Activated CD8-positive, alpha-beta memory T cell treated with anti-CD3 and anti-CD28 coated beads, Interleukin-2, amount 50 U/mL, for 4 hours (primary cell): ENCODE measurements around the gene DCK.
A peak's percentile ranks its signal among the peaks of the same experiment; 100 is the strongest.
"Not testable (repeated sequence)": the region's sequence is repeated elsewhere in the genome, so short reads cannot be mapped to it uniquely, and the experiment has no call there.

ENCODE experiments used
- DNase-seq: peaks from one replicate; pipeline ENCODE4 v3.0.0-alpha.2; 2020

The DCK gene

DNA sequence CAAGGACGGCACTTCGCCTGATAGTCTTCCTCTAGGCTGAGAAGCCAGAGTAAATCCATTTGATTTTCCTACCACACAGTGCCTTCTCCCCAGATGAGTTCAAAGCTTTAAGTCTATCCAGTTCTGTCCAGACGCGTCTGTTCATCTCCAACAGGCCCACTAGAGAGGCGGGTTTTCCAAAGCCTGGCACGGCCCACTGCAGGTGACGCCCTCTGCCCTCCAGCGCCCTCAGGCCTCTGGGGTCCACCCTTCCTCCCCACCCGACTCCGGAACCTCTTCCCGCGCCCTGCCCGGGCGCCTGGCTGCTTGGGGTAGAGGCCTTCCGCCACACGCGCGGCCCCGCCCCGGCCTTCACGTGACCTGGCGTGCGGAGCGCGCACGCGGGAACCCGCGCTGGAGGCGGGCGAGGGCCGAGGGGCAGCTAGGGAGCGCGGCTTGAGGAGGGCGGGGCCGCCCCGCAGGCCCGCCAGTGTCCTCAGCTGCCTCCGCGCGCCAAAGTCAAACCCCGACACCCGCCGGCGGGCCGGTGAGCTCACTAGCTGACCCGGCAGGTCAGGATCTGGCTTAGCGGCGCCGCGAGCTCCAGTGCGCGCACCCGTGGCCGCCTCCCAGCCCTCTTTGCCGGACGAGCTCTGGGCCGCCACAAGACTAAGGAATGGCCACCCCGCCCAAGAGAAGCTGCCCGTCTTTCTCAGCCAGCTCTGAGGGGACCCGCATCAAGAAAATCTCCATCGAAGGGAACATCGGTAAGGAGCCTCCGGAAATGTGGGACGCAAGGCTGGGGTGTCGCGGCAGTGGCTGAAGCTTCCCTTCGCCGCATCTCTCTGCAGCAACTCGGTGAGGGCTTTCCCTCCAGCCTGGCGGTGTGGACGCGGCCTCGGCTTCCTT is at the start of gene DCK:
TSS of gene DCK (plus strand) at position 469 of the 888 bp plus-strand sequence. CDS start at position 656, 187 bp downstream.
- DNase-seq: peak; percentile 84

DNA sequence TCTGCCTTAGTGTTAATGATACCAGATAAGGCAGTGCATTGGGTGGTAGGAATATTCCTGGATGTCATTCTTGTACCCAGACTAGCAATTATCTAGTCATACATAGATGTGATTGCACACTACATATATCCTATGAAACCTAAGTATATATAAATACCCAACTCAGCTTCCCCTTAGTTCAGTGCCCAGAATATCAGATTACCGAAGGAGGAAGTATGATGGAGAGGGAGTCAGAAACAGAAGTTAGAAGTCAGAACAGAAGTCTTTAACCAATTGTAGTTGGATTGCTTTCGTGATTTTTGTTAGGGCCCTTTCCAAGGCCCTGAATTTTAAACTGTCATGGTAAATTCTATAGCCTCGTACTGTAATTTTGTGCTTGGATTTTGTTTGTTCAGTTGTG is 48.4 kb upstream of the DCK start:
- DNase-seq: no peak

DNA sequence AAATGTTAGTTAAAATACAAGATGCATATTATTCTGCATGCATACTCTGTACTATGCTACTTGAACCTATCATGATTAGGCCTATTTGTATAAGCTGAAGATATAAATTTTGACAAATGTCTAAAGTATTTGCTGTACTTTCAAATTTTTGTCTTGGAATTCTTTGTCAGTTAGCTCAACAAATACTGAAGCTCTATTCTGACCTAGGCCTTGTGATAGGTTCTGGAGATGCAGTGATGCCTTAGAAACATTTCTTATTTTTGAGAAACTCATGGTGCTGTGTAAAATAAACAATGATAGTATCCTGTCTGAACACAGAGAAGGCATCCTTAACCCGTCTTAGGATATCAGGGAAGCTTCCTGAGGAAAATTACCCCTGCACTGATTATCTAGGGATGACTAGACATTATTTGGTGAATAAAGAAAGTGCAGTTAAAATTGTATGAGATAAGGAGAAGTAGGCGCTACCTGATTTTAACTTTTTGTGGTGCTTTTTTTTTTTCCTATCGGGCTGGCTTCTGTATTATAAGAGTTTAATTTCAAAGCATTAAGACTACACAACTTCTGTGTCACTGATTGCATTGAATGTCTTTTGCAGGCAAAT is 47.9 kb upstream of the DCK start:
- no peak for DNase-seq

DNA sequence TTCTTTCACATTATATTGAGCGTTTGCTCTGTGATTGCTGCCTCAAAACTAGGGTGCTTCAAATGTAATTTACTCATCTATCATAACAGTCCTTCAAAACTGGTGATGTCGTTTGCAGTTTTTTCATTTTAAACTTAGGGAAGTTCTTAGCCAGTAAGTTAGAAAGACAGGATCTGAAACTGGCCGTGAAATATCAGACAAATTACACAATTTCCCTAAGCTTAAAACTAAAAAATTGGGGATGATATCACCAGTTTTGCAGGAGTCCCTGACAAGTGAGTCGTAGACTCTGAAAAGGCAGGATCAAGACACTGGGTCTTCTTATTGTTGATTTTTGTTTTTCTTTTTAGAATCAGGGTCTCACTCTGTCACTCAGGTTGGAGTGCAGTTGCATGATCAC is 46.5 kb upstream of the DCK start:
- no peak for DNase-seq

DNA sequence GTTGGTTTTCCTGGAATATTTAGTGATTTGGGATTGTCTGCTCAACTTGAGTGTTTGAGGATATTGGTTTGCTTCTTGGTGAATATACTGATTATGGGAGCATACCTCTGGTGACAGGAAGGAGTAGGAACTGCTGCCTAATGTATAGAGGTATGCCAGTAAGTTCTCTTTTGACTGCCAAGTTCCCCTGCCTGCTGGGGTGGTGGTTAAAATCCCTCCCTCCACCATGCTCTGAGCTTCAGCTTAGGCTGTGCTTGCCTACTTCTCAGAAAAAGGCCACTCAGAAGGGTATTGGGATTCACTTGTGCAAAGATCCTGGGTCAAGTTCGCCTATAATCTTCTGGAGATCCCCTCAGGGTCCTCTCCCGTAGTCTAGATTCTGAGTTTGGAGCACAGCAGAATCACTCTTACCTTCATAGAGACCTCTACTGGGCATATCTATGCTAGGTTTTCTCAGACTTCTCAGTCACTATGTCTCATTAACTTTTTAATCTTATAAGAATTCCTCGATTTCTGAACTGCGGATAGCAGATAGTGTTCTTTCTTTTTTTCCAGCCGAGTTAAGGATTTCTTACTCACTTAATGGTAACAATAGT is 44.7 kb upstream of the DCK start:
- no peak for DNase-seq

DNA sequence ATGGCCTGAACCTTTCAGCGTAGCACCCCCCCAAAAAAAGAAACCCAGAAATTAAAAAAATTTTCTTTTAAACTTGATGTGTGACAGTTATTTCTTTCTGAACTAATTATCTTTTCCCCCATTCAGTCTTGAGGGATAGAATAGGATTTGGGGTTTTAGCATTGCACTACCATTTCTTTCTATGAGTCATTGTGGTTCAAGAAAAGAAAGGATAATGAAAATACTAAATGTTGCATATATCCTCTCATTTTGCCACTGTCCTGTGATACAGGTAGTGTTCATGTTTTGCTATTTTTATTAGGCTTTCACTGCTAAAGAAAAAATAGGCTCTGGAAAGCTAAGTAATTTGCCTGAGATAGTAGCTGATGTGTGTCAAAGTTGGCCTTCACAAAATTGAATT is 39.4 kb upstream of the DCK start:
- DNase-seq: no peak

DNA sequence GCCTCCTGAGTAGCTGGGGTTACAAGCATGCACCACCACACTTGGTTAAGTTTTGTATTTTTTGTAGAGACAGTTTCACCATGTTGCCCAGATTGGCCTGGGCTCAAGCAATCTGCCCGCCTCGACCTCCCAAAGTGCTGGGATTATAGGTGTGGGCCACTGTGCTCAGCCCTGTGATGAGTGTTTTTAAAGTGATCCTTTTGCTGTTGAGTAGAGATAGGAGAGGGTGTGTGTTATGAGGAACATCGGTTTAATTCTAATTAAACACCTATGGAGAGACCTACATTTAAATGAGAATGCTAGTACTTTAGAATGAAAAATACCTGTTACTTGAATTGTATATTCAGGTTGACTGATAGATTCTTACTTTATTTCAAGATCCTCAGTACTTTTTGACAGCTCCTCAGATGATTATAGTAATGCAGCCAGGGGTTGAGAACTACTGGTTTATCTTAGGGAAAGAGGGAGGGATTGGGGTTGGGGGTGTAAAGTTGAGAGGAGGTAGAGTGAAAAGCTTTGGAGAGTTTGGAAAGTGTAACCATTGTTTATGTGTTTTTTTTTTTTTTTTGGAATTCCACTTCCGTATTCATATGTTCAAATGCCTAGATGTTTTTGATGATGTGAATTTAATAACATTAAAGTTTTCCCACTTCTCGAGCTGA is 36.8 kb upstream of the DCK start:
- no peak for DNase-seq

DNA sequence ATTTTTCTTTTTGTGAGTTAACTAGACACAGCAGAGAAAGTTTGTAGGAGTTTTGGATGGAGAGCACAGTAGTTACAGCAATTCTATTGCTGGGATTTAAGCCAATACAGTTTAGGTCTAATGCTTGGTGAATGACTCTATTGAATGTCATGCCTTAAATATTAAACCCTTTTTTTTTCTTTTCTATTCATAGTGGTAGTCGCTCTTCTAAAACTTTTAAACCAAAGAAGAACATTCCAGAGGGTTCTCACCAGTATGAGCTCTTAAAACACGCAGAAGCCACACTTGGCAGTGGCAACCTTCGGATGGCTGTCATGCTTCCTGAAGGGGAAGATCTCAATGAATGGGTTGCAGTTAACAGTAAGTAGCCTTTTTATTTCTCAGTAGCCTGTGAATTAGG is 34.8 kb upstream of the DCK start:
- DNase-seq: no peak

DNA sequence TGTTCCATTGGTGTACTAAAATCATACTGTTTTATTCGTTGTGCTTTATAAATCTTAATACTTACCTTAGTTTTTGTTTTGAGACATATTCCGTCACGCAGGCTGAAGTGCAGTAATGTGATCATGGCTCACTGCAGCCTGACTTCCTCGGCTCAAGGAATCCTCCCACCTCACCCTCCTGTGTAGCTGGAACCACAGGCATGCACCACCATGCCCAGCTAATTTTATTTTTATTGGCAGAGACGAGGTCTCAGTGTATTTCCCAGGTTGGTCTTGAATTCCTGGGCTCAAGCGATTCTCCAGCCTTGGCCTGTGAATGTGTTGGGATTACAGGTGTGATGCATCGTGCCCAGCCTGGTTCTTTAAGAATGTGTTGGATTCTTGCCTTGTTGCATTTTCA is 24.4 kb upstream of the DCK start:
- DNase-seq: no peak

DNA sequence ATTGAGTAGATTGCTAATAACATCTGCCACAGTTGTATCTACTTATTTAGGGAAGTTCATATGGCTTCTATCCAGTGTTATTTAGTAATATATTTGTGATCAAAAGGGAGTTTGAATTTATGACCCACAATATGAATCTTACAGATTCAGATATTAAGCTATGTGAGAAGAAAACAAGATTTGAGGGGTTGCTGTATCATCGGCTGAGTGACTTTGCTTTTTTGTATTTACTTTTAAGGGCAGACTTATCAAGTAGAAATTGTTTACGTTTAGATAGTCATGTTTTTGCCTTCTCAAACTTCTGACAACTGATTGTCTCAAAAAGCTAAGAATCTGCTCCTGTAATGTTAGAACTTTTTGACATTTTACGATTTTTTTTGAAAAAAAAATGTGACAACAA is 17.2 kb upstream of the DCK start:
- DNase-seq: no peak

DNA sequence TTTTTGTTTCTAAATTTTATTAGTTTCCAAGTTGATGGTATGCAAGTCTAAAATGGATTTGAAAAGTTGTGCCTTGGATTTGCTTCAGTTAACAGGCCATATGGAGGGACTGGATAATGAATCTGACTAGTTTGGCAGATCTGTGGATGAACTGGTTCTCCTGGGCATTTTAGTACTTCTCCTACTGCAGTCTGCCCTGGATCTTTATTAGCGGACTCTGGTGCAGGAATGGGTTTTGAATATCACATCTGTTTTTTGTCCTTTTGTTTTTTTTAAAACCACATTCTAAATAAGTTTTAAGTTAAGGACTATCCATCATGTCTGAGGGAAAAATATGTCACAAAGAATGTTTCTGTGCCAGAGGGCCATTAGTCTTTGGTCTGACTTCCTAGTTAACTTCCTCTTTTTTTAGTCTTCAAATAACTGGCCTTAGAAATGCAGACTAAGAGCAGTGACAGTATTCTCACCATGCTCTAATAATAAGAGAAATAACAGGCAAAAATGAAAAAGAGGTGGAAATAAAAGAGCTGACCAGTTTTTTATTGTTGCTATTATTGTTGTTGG is 13.9 kb upstream of the DCK start:
- DNase-seq: no peak

DNA sequence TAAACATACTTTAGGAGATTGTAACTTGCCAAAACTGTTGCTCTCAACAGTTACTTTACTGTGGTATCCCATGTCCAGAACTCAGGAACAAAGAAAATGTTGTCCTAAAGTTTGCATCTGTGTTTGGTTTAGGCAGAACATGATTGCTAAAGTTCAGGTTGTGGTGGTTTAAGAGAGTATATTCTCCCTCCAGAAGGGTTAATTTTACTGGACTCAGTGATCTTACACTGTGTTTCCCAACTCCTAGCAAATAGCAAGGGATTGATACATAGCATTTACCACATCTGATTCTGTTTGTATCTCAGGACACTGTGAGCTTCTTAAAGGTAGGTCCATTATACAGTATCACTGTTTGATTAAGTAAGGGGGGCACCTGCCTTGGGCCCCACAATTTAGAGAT is 13.3 kb upstream of the DCK start:
- no peak for DNase-seq

DNA sequence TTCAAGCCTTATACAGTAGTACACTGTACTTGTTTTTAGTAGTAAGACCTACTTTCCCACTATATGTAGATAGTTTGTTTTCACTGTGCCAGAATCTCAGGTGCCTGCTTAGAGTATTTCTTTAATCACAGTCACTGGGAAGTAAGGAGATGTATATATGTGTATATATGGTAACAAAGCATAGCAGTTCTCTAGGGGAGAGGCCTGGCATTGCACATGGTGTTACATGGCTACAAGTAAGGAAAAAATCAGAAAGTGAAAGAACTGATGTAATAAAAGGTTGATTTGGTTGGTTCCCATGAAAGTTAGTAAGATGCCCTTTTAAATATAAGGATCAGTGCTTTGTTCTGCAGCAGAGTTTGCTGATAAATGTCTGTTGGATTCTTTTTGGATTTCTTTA is 9.3 kb upstream of the DCK start:
- no peak for DNase-seq

DNA sequence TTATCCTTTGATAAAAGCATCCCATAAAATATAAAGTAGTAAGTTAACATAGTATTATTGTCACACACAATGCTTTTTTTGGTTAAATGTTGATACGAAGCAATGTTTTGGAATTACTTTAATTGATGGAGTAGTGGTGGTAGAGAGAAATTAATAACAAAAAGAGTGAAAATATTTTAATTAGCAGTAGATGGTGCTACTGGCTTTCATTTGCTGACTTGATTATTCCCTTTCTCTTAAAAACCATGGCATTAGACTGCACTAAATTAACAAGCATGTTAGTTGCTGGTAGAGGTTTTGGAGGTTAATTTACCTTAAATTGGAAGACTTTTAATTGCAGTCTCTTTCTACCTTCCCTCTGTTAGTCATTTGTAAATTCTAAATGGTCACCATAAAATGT is 8.9 kb upstream of the DCK start:
- DNase-seq: no peak

DNA sequence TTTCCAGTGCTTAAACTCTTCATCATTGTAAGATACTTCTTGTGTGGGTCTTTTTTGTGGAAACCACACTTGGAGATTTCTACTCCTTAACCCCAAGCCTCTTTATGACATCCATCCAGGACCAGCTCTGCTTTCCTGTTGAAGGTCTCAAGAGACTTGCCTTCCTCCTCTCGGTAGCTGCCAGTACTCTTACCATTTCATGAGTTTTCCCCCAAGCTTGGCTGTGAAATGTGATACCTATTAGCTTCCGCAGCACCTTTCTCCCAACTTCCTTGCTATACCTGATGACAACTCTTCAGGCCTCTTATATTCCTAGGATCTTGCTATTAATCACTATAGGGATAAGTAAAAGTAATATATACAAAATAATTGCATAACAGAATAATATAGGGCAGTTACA is 1.9 kb upstream of the DCK start:
- no peak for DNase-seq

DNA sequence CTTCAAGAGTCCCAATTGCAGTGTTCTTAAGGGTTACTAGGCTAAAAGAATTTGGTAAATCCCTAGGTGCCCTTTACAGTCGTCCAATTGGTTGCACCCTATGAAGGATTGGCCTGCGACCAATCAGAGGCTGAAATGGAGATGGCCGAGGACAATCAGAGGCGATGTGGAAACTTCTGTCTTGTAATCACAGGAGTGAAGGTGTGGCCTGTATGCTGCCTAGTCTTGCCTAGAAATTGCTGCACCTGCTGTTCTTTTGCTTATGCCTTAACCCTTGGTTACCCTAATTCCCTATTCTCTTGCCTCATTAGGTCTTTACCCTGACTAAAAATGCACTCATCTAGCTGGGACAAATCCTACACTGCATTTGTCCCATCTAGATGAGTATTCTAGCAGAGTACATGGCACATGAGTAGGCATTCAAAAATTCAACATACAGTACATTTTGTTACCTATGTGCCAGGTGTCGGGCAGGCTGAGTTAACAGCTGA is 1.0 kb upstream of the DCK start:
- DNase-seq: no peak

DNA sequence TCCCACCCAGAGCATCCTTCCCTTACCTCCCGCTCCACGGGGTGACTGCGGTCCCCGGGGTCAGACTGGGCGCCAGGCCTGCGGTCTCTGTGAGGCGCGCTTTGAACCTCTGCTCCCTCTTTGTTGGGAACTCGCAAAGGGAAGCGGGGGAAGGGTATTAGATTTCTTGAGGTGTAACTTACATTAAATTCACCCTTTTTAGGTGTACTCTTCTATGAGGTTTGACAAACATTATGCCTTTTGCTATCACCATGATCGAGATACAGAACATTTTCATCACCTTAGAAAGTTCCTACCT is 569 bp downstream of the DCK start:
- DNase-seq: no peak

DNA sequence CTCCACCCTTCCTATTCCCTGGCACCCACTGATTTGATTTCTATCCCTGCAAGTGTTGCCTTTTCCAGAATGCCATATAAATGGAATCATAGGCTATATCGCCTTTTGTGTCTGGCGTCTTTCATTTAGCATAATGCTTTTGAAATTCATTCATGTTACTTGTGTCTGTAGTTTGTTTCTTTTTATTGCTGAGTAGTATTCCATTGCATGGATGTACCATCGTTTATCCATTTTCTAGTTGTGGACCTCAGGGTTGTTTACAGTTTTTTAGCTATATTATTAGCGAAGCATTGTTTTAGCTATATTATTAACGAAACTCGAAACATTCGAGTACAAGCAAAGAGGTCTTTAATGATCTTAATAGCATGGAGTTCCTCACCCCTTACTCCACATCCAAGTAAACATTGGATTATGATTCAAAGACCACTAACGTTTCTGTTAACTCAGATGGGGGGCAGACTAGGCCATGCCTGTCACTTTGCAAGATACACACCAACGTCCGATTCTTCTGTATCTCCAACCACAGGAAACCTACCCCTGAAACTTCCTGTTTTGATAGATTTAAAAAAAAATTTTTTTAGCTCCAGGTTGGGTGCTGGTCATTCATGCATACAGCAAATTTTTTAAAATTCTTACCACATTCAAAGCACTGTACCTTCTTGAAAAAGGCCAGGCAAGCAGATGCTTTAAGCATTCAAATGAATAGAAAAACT is 1.1 kb downstream of the DCK start:
- no peak for DNase-seq

DNA sequence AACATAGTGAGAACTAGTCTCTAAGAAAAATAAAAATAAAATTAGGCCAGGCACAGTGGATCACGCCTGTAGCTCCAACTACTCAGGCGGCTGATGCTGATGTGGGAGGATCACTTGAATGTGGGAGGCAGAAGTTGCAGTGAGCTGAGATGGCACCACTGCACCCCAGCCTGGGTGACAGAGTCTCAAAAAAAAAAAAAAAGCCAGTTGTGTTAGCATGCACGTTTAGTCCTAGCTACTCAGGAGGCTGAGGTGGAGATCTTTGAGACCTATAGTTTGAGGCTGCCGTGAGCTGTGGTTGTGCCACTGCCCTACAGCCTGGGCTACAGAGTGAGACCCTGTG is 2.5 kb downstream of the DCK start:
- peak; percentile 40 for DNase-seq

DNA sequence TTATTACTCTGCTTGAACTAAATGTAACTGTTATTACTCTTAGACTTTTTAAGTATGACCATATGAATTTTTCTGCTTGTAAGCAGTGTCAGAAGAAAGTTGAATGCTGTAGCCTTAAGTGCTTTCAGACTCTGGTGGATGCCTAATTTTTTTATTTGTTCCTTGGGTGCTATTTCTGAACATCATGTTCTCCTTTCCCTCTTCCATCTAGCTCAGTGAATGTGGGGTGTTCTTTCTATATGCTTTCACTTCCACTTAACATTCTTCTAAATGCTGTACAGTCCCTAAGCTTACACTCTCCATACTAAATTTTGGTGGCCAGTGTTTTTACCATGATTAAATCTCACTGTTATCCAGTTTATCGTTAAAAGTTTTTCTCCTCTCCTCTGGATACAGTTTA is 3.6 kb downstream of the DCK start:
- DNase-seq: no peak

DNA sequence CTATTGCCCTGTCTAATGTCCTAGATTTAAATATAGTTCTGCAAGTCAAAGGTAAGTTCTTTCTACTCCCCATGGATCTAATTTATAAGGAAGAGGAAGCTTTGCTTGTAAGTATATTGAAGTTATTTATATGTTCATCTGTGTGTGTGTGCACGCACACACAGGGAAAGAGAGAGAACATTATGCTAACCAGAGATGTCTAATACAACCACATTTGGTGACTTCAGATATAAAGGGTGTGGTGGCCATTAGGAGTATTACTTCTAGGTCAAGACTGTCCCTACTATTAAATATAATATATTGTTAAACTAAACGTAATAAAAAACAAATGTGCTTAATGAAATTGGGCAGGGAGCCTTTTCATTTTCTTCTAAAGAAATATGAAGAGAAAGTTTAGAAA is 4.1 kb downstream of the DCK start:
- DNase-seq: no peak

DNA sequence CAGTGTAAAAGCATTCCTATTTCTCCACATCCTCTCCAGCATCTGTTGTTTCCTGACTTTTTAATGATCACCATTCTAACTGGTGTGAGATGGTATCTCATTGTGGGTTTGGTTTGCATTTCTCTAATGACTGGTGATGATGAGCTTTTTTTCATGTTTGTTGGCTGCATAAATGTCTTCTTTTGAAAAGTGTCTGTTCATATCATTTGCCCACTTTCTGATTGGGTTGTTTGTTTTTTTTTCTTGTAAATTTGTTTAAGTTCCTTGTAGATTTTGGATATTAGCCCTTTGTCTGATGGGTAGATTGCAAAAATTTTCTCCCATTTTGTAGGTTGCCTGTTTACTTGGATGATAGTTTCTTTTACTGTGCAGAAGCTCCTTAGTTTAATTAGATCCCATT is 6.2 kb downstream of the DCK start:
- not testable (repeated sequence) for DNase-seq

DNA sequence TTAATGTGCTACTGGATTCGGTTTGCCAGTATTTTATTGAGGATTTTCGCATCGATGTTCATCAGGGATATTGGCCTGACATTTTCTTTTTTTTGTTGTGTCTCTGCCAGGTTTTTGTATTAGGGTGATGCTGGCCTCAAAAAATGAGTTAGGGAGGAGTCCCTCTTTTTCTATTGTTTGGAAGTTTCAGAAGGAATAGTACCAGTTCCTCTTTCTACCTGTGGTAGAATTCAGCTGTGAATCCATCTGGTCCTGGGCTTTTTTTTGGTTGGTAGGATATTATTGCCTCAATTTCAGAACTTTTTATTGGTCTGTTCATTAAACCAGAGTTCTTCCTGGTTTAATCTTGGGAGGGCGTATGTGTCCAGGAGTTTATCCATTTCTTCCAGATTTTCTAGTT is 7.9 kb downstream of the DCK start:
- DNase-seq: not testable (repeated sequence)
